Measurements from ENCODE around the gene KHDC4.
A peak's percentile ranks its signal among the peaks of the same experiment; 100 is the strongest.

KHDC4 gene

DNA sequence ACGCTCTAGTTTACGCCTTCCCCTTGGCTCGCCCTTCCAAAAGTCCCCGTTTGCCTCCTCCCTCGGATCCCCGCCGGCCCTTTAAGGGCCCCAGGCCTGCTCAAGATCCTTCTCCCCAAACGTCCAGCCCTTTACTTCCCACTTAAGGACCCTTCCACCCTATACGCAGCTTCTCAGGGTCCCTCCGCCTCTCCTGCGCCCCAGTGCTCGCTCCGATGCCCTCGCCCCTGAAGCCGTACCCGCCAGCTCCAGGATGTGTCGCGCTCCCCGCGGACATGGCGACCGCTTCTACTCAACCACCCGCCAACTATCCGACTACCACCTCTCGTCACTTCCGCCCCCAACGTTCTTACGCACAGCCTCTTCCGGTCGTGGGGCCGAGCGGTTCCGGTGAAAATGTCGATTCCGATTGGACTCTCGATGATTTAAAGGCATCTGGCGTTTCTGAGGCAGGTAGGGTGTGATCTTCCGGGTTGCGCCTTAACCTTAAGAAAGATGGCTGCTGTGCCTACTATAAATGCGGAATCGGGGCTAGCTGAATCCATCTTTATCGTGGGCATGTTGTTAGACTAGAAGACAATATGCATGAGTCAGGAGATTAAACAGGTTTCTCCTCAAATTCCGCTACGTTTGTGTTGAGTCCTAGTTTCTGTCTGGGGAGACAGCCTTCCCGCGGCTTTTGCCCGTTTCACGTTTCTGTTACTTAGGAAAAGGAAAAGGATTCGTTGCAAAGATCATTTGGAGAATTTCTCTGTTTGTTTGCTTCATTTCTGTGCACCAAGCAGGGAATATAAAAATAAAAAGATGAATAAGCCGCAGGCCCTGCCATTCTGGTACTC is at the start of gene KHDC4:
Gene KHDC4, minus strand, starts transcription at position 317 of the 839 bp plus-strand sequence. Its CDS starts 40 bp downstream, at position 277.
- DNase-seq (ENCODE audit: low read depth in 1 of 2, low spot score in 1 of 2), result peak; percentile 84 to 91

DNA sequence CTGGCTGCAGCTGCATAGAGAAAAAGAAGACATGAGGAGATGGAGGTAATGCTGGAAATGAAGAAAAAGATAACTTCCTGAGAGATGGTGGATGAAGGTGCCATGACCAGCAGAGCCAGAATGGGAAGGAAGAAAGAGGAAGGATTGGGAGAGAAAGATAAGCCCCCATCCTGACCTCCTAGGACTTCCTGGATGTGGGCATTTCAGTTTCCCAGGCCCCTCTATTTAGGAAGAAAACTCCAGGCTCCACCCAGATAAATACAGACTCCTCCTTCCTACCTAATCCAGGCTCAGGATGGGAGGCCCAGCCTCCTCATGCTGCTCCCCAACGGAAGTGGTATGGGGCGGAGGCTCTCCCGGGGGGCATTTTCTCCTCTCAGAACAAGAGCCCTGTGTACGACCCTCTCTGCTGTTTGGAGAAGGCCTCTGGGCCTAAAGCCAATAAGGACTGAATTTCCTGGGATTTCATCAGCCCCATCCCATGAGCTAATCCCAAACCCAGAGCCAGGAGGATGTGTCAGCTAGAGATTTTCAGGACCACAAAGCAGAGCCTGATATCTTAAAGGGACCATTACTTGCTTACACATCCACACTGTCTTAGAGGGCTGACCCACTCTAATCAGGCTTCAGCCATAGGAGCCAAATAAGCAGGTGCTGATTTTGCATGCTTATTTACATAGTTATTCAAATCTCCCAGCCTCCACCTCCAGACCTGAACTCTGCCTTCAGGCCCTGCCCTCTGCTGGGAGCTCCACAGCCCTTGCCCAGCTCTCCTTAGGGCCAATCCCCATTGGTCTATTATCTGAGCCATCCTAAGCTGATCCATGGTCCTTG is 49.2 kb upstream of the KHDC4 start:
- DNase-seq (ENCODE audit: low read depth in 1 of 2, low spot score in 1 of 2), result no peak

DNA sequence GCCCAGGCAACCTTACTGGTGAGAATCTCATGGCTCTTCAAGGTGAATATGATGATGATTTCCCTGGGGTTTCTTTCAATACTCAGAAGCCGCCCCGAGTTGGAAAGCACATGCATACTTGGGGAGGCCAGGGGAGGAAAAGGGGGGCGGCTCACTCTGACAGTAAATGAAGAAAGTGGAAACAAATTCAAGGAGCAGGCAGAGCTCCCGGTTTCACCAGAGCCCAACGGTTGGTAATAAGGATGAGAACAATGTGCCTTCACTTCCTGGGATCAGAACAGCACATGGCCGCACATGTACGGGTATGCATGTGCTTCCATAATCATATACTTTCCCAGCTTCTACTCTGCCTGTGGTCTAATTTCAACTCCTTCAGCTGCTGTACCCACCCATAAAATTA is 47.9 kb upstream of the KHDC4 start:
- no peak for DNase-seq (ENCODE audit: low read depth in 1 of 2, low spot score in 1 of 2)

DNA sequence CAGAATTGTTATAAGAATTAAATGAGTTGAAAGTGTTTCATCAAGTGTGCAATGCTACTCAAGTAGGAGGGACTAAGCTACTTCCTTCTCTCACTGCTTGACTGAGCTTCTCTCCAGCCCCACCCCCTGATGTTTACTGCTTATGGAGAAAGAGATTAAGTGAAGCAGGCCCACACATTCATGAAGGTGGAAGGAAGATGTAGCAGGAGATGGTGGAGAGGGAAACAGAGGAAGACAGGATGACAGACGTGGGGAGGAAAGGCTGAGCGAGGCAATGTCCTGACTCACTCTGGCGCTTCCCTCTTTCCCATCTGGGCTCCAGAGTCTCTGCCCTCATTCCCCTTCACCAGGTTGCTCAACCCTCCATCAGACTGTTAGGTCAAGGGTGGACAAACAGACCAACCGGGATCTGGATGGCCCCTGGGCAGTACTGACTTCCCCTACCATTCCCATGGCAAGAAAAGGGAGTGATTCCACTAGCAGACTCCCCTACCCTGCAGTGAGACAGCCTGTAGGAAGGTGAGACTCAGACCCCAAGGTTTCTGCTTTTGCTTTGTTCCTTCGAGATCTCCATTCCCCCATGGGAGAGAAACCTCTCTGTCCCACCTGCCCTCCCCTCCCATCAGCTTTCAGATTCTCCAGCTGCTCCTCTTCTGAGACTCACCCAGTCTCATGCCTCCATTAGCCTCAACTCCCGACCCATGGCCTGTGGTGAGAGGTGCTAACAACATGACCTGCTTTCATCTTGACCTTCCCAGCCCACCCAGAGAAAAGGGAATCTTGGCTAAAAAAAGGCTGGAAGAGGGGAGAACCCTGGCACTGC is 47.3 kb upstream of the KHDC4 start:
- DNase-seq (ENCODE audit: low read depth in 1 of 2, low spot score in 1 of 2), result no peak

DNA sequence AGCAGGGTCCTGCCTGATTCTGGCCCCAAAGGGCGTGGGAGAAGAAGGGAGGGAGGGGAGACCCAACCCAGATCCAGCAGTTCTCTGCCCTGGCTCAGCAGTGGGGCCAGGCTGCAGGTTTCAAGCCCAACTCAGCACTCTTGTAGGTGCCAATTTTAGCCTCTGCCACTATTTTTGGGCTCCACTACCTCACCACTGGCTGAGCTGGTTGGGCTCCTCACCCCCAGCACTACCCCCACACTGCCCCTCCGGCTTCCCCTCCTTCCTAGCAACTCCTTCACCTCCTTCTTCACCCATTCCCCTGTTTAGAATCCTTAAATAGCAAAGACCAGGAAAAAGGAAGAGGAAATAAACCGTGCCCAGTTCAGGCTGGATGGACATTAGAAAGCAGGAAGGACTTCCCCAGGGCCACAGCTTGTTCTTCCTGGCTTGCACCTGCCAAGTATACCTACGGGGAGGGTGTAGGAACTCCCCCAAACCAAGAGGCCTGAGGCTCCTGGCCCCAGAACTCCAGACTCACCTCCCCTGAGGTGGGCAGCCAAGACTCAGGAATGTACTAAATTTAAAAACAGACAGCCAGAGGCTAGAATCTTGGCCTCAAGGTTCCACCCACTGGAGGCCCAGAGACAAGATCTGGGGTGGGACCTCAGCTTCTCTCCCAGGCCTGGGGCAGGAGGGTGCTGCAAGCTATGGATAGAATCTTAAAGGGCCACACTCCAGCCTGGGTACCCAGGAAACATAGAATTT is 45.6 kb upstream of the KHDC4 start:
- no peak for DNase-seq (ENCODE audit: low read depth in 1 of 2, low spot score in 1 of 2)

DNA sequence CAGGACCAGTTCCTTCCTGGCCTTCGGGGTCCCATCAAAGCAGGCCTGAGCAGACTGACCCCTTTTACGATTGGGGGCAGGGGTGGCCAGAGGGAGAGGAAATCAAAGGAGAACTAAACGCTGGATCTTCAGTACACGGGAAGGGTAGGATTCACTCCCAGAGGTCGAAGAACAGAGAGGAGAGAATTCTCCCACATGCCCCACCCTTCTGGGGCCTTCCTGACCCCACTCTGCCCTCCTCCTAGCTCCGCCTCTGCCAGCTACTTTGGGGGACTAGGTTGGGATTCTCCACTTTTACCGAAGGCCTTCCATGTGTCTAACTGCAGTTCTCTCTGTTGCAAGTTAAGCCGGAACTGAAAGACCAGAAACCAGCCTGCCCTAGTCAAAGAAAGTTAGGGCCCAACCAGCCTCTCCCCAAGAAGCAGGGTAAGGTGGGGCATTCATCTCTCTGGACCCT is 44.8 kb upstream of the KHDC4 start:
- DNase-seq (ENCODE audit: low read depth in 1 of 2, low spot score in 1 of 2), result no peak

DNA sequence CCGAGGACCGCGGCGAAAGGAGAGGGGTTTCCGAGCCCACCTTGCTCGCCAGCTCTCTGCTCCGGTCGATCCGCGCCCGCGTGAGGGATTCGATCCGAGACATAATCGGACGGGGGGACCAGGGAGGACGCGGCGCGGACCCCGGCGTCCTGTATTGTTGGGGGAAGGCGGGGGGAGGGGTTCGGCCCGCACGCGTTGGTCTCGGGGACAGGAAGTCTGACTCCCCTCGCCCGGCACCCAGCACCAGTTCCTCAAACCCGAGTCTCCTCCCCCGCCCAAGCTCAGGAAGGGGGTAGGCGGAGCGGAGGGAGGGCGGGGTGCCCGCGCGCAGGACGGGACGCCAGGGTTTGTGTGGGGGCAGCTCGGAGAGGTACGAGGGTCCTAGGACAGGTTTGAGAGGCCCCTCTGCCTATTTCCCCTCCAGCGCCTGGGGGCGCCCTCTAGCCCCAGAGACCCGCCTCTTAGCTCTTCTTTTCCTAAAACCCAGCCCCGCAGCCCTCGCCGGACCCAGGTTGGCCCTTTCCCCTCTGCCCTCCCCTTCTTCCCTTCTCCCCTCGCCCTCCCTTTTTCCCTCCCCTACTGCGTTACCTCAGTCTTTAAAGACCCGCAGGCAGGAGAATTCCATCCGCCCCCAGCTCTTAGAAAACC is 44.2 kb upstream of the KHDC4 start, which contains the start of gene ARHGEF2:
Gene ARHGEF2, minus strand, starts transcription at position 223 of the 648 bp plus-strand sequence. Its CDS starts 120 bp downstream, at position 103.
- DNase-seq (ENCODE audit: low read depth in 1 of 2, low spot score in 1 of 2), result peak; percentile 44 to 66

DNA sequence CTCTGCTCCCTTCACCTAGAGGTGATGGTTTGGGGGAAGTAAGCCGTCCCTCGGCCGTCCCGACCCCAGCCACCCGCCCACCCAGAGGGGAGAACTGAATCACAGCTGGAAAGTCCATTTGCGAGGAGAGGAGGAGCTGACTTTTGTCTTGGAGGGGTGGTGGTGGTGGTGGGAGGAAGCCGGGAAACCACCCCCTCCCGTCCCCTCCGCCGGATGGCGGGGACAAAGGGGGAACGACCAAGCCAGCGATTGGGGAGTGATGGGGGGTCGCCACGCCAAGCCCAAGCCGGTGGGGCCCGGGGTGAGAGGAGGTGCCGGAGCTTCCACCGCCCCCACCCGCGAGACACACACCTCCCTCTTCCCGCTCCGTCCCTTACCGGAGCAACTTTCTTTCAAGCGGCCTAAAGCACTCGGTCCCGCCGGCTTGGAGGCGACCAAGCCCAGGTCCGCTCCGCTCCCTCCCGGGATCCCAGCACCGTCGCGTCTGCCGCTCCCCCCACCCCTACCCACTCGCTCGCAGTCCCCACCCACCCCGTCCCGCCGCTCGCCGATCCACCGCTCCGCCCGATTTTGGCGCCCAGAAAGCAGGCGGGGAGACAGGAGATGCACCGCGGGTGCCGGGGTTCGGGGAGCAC is 43.6 kb upstream of the KHDC4 start:
- peak in 1 of 2 donors; percentile 51 for DNase-seq (ENCODE audit: low read depth in 1 of 2, low spot score in 1 of 2)

DNA sequence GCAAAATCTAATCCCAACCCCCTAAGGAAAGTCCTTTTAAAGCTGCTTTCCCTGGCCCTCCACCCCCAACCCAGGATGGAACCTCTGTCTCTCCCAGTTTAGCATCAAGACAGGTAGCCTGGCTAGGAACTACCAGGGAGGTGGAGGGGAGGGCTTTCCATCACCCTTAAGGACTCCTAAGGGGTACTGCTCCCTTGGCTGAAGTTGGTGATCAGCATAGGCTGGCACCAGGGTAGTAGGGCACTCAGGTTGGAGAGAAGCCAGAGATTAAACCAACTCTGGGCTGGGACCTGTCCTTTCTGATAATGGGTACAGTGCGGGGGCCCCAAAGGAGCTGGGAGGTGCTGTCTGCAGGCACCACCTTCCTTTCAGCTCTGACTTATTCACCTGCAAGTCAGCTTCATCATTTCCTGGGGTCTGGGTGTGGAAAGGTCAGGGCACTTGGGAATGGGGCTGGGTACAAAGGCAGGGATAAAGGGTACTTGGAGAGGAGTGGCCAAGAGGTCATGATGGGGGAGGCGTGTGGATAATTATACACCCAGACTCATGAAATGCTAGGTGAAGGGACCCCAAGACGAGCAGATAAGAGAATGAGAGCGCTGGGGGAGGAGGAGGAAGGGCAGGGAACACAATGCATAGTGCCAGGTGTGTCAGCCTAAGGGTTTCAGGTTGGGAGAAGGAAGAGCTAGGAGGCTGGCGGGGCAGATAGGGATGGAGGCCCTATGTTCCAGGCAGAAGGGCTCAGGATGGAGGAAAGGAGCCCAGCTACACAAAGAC is 42.9 kb upstream of the KHDC4 start:
- DNase-seq (ENCODE audit: low read depth in 1 of 2, low spot score in 1 of 2), result no peak

DNA sequence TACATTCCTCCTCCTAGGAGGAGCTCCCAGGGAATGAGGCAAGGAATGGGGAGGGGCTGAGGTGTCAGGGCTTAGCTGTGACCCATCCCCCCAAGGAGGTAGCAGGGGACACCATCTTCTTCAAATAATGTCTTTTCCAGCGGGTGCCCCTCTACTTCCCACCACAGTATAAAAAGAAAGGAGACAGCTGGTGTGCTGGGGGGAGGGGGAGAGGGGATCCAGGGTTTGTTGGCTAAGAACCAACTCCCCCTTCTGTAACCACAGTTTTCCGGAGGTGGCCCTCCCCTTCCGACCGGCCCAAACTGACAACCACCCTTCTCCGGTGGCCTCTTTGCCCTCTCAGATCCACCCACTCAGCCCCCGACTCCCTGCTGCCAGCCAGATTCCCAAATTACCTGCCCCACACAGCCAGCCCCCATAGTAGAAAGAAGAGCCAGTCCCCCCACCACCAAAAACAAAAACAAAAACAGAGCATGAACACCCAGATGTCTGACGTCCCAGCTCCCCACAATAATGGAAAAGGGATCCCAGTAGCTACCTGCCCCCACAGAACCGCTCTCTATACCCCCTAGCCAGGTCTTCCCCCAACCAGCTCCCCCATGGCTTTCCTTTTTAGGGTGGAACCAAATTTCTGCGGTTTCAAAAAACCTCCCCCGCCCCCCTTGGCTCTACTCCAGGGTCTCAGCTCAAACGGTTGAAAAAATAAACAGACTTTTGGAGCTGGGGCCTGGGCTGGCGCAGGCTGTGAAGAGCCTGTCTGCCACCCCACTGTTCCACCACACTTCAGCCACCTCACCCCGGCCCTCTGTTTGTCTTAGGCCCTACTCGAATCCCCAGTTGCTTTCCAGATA is 42.1 kb upstream of the KHDC4 start:
- peak; percentile 39 to 49 for DNase-seq (ENCODE audit: low read depth in 1 of 2, low spot score in 1 of 2)

DNA sequence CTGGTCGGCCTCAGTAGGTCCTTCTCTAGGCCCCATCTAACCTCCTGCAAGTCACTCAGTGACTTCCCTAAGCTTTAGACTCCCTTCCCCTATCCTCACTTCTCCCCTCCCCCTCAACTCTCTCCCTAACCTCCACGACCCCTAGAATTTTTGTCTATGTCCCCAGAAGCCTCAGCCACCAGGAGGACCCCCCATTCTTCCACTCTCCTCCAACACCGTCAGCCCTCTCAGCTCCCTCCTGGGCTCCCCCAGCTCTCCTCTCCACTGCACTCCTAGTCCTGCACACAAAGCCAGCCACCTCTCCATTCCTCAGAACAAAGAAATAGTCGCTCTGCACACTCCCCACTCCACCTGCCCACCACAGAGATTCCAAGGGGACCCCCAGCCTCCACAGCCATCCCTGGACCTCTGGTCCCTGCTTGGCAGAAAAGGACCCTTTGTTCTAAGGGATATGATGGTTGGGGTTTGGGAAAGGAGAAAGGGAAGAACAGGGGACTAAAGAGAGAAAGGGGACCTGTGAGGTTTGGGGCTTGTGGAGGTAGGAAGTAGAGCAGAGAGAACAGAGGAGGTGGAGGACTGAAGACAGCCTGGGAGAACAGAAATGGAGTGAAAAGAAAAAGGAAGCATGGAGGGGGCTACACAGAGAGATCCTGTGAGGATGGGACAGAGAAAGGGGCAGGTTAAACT is 41.3 kb upstream of the KHDC4 start:
- no peak for DNase-seq (ENCODE audit: low read depth in 1 of 2, low spot score in 1 of 2)

DNA sequence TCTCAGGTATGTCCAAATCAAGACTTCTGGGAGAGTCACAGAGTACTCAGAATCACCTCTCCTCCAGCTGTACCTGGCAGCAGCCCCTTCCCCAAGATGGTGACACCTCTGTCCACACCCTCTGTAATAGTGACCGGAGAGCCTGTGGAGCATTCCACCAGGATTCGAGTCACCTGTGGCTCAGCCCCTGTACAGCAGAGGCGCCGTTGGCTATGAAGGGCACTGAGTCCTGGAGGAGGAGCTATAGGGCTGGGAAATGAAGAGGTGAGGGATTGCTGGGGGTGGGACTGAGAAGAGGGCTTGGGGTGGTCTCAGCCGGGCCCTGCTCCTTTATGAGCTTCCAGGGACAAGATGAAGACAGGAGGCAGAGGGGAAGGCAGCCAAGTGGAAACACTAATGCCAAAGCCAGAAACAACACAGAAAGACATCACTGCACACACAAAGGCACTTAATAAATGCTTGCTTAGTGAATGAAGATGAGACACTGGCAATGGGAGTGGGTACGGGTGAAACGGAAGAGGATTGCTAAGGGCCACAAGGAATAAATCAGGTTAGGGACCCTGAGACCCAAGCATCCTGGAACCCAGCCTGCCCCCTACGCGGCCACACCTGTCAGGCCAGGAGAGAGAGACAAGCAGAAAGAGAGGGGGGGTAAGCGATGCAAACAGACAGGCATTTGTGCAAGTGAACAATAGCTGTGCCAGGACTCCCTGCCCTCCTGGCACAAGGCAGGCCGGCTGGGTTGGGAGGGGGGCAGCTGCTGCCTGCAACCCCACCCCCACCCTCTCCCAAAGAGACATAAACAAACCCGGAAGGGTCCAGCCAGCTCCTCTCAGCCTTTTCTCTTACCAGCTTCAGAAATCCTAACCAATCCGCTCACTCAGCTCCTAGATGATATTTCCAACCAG is 40.2 kb upstream of the KHDC4 start:
- no peak for DNase-seq (ENCODE audit: low read depth in 1 of 2, low spot score in 1 of 2)

DNA sequence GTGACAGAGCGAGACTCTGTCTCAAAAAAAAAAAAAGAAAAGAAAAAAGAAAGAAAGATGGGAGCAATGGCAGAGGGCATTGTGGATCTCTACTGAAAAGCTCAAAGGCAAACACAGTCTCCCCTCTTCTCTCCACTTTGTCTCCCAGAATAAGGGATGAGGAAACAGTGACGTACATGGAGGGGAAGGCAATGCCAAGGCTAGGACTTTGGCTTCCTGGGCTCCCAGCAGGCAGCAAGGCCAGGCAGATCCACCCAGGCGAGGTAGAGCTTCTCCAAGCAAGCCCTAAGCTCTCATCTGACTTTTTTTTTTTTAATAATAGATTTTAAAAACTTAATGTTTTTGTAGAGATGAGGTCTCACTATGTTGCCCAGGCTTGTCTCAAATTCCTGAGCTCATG is 39.5 kb upstream of the KHDC4 start:
- no peak for DNase-seq (ENCODE audit: low read depth in 1 of 2, low spot score in 1 of 2)

DNA sequence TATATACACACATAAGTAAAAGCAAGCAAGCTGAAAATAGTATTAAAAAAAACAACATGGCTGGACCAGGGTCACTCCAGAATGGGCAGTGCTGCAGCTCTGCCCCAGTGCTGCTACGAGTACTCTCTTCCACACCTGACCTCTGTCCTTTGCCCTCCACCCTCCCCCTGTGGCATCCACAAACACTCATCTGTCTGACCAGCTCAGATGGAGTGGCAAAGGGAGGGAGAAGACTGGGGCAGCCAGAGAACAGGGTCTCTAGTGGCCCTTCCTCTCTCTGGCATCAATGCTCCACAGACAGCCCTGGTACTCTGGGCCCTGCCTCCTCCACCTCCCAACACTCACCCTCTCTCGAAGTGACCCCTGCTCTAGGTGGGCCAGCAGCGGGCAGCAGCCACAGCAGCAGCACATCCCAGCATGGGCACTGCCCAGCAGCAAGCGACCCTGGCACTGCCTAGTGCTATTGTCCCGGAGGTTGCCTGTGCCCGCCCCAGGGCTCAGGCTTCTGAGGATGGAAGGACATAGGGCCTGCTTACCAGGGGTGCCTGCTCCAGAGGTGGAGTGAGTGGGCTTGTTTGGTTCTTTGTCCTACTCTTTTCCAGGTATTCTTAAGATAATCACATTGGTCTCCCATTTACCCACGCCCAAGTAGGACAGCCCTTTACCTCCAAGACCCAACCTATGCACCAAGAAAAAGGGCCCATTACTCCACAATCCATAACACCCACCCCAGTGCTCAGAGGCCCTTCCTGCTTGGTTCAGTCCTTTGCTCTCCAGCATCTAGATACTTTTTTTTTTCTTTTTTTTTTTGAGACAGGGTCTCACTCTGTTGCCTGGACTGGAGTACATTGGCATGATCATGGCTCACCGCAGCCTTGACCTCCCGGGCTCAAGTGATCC is 37.9 kb upstream of the KHDC4 start:
- no peak for DNase-seq (ENCODE audit: low read depth in 1 of 2, low spot score in 1 of 2)

DNA sequence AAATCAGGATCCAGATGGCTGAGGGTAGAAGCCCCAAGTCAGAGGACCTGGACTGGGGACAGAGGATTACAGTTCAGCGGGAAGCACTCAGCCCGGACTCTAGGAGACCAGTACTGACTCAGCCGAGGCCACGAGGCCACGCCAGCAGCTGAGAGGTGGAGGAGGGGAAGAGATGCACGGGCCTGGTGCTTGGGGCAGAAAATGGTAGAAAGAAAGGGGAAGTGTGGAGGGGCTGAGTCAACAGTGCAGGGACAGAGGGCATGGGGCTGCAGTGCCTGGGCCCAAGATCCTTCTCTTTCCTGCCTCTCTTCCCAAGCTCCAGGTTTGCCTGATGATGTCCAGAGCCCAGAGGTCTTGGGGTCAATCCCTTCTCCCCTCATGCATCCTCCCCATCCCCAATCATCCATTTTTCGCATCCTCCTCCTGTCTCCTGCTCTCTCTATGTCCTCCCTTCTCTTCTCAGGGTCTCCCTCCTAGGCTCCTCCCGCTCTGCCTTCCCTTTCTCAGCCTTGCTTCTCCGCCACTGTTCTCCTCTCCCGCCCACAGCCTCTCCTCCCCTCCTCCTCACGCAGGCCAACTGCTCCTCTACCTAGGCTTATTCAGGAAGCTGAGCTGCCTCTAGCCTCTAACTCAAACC is 36.4 kb upstream of the KHDC4 start:
- DNase-seq (ENCODE audit: low read depth in 1 of 2, low spot score in 1 of 2), result no peak
